SK-N-SH treated with all-trans-retinoic acid at 6 μM for 48 hours (cell line): ENCODE measurements around the gene SBDS.

Source experiments
- ATAC-seq: fragments of 200-7000 bp; cut with Tn5 transposase; 3 replicates; pipeline ENCODE4 v1.9.1; 2020; ENCODE audit warnings: mild to moderate bottlenecking, moderate library complexity
- ARNTL ChIP-seq: fragments of 450-650 bp; formaldehyde crosslinking; IDR thresholded peaks from 2 replicates; pipeline ENCODE4 v1.5.0; 2020; ENCODE audit warnings: low read depth, mild to moderate bottlenecking, moderate library complexity, borderline replicate concordance
- CSDC2 ChIP-seq: fragments of 250-450 bp; sonication (Bioruptor Pico); IDR thresholded peaks from 2 replicates; pipeline ENCODE4 v1.5.0; 2020; ENCODE audit warnings: mild to moderate bottlenecking, moderate library complexity
- ESRRG ChIP-seq: fragments of 250-450 bp; sonication (Bioruptor Pico); IDR thresholded peaks from 2 replicates; pipeline ENCODE4 v1.6.1; 2021; ENCODE audit warnings: mild to moderate bottlenecking
- GLIS3 ChIP-seq: fragments of 250-450 bp; sonication (Bioruptor Pico); IDR thresholded peaks from 2 replicates; pipeline ENCODE4 v1.5.0; 2020; ENCODE audit warnings: mild to moderate bottlenecking, moderate library complexity
- OSR1 ChIP-seq: fragments of 250-450 bp; sonication (Bioruptor Pico); IDR thresholded peaks from 2 replicates; pipeline ENCODE4 v1.8.0; 2022; ENCODE audit warnings: moderate library complexity, mild to moderate bottlenecking, inconsistent platforms
- PPARA ChIP-seq: fragments of 250-450 bp; sonication (Bioruptor Pico); IDR thresholded peaks from 2 replicates; pipeline ENCODE4 v1.5.0; 2020; ENCODE audit warnings: mild to moderate bottlenecking, borderline replicate concordance
- SNAI2 ChIP-seq: fragments of 250-450 bp; sonication (Bioruptor Pico); IDR thresholded peaks from 2 replicates; pipeline ENCODE4 v1.5.0; 2020; ENCODE audit warnings: mild to moderate bottlenecking, moderate library complexity
- TCF4 ChIP-seq: fragments of 250-450 bp; sonication (Bioruptor Pico); IDR thresholded peaks from 2 replicates; pipeline ENCODE4 v1.8.0; 2021; ENCODE audit warnings: mild to moderate bottlenecking, moderate library complexity, borderline replicate concordance
- TOX ChIP-seq: fragments of 250-450 bp; sonication (Bioruptor Pico); IDR thresholded peaks from 2 replicates; pipeline ENCODE4 v1.8.0; 2021; ENCODE audit warnings: mild to moderate bottlenecking, moderate library complexity, borderline replicate concordance
- ZC3H10 ChIP-seq: fragments of 250-450 bp; sonication (Bioruptor Pico); IDR thresholded peaks from 2 replicates; pipeline ENCODE4 v1.5.1; 2021; ENCODE audit warnings: mild to moderate bottlenecking, moderate library complexity
- ZFP3 ChIP-seq: fragments of 250-450 bp; sonication (Bioruptor Pico); IDR thresholded peaks from 2 replicates; pipeline ENCODE4 v1.5.0; 2020; ENCODE audit warnings: mild to moderate bottlenecking, moderate library complexity
- ZFP30 ChIP-seq: fragments of 450-650 bp; formaldehyde crosslinking; IDR thresholded peaks from 2 replicates; pipeline ENCODE4 v1.5.0; 2022; ENCODE audit warnings: mild to moderate bottlenecking, moderate library complexity
- ZNF565 ChIP-seq: fragments of 450-650 bp; formaldehyde crosslinking; conservative IDR thresholded peaks from 2 replicates; pipeline ENCODE4 v1.5.0; 2020; ENCODE audit warnings: low read depth, mild to moderate bottlenecking, moderate library complexity
- ZNF70 ChIP-seq: fragments of 450-650 bp; formaldehyde crosslinking; IDR thresholded peaks from 2 replicates; pipeline ENCODE4 v1.5.0; 2020; ENCODE audit warnings: mild to moderate bottlenecking, moderate library complexity
- ZNF8 ChIP-seq: fragments of 450-650 bp; formaldehyde crosslinking; IDR thresholded peaks from 2 replicates; pipeline ENCODE4 v1.5.0; 2020; ENCODE audit warnings: mild to moderate bottlenecking, moderate library complexity
- TF ChIP-seq, protein P1 (sequence below): fragments of 250-450 bp; sonication (Bioruptor Pico); IDR thresholded peaks from 2 replicates; pipeline ENCODE4 v1.5.0; 2020; ENCODE audit warnings: mild to moderate bottlenecking, moderate library complexity
- TF ChIP-seq, protein P2 (sequence below): fragments of 250-450 bp; sonication (Bioruptor Pico); IDR thresholded peaks from 2 replicates; pipeline ENCODE4 v1.5.1; 2021; ENCODE audit warnings: mild to moderate bottlenecking, moderate library complexity
- TF ChIP-seq, protein P3 (sequence below): fragments of 250-450 bp; sonication (Bioruptor Pico); IDR thresholded peaks from 2 replicates; pipeline ENCODE4 v1.5.1; 2020; ENCODE audit warnings: low read depth, mild to moderate bottlenecking, moderate library complexity

Gene SBDS

DNA sequence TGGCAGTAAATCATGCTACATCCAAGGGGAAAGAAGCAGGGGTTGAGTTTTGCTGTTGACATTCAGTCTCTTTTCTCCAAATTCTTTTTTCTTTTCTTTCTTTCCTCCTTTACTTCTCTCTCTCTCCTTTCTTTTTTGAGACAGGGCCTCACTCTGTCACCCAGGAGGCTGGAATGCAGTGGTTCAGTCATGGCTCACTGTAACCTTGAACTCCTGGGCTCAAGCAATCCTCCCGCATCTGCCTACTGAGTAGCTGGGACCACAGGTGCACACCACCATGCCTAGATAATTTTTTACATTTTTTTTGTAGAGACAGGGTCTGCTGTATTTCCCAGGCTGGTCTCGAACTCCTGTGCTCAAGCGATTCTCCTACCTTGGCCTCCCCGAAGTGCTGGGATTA is 35.2 kb downstream of the SBDS start (continued):
- TF ChIP-seq, protein P1, sequence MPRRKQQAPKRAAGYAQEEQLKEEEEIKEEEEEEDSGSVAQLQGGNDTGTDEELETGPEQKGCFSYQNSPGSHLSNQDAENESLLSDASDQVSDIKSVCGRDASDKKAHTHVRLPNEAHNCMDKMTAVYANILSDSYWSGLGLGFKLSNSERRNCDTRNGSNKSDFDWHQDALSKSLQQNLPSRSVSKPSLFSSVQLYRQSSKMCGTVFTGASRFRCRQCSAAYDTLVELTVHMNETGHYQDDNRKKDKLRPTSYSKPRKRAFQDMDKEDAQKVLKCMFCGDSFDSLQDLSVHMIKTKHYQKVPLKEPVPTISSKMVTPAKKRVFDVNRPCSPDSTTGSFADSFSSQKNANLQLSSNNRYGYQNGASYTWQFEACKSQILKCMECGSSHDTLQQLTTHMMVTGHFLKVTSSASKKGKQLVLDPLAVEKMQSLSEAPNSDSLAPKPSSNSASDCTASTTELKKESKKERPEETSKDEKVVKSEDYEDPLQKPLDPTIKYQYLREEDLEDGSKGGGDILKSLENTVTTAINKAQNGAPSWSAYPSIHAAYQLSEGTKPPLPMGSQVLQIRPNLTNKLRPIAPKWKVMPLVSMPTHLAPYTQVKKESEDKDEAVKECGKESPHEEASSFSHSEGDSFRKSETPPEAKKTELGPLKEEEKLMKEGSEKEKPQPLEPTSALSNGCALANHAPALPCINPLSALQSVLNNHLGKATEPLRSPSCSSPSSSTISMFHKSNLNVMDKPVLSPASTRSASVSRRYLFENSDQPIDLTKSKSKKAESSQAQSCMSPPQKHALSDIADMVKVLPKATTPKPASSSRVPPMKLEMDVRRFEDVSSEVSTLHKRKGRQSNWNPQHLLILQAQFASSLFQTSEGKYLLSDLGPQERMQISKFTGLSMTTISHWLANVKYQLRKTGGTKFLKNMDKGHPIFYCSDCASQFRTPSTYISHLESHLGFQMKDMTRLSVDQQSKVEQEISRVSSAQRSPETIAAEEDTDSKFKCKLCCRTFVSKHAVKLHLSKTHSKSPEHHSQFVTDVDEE (CRISPR knock-in tag): no peak
- TF ChIP-seq, protein P2, sequence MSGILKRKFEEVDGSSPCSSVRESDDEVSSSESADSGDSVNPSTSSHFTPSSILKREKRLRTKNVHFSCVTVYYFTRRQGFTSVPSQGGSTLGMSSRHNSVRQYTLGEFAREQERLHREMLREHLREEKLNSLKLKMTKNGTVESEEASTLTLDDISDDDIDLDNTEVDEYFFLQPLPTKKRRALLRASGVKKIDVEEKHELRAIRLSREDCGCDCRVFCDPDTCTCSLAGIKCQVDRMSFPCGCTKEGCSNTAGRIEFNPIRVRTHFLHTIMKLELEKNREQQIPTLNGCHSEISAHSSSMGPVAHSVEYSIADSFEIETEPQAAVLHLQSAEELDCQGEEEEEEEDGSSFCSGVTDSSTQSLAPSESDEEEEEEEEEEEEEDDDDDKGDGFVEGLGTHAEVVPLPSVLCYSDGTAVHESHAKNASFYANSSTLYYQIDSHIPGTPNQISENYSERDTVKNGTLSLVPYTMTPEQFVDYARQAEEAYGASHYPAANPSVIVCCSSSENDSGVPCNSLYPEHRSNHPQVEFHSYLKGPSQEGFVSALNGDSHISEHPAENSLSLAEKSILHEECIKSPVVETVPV (CRISPR knock-in tag): no peak
- TF ChIP-seq TCF4: no peak
- TF ChIP-seq, protein P3, sequence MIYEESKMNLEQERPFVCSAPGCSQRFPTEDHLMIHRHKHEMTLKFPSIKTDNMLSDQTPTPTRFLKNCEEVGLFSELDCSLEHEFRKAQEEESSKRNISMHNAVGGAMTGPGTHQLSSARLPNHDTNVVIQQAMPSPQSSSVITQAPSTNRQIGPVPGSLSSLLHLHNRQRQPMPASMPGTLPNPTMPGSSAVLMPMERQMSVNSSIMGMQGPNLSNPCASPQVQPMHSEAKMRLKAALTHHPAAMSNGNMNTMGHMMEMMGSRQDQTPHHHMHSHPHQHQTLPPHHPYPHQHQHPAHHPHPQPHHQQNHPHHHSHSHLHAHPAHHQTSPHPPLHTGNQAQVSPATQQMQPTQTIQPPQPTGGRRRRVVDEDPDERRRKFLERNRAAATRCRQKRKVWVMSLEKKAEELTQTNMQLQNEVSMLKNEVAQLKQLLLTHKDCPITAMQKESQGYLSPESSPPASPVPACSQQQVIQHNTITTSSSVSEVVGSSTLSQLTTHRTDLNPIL (CRISPR knock-in tag): no peak
- TF ChIP-seq ZC3H10: no peak

DNA sequence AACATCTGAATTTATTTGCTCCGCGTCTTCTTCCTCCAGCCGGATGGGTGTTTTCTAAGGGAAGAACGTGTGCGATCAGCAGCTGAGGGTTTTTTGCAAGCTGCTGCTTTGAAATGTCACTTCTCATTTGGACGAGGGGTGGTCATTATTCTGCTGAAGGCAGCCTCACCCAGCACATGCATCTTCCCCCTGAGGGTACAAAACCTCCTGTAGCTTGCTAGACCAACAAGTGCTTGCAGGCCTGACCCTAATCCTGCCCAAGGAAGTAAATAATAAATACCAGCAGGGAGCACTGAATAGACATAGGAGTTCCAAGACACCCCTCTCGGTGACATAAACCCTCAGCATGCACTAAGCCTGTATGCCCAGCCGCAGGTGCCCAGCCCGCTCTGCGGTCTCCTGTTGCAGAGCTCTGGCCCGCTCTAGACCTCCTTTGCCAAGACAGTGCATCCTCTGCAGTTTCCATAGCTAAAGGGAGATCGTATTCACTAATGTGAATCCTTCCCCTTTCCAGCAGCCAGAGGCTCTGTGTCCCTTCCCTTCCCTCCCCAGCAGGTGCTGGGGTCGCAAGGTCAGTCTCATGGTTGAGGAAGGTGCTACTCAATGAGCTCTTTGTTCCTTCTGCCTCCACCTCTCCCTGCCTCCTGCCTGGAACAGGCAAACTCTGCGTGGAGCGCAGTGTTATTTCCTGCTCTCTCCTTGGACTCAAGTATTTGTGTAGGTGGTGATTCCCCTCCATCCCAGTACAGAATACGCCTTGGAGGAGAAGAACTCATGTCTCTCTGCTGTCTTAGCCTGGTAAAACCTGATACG is 36.6 kb downstream of the SBDS start:
- ATAC-seq: no peak
- TF ChIP-seq ZNF70 (CRISPR knock-in tag) (no peak), ZNF565 (CRISPR knock-in tag) (no peak), ARNTL (CRISPR knock-in tag) (no peak), GLIS3 (CRISPR knock-in tag) (no peak), ESRRG (CRISPR knock-in tag) (no peak), ZNF8 (CRISPR knock-in tag) (no peak), CSDC2 (CRISPR knock-in tag) (no peak), PPARA (CRISPR knock-in tag) (no peak), TOX (no peak), ZFP30 (CRISPR knock-in tag) (no peak), TCF4 (no peak), OSR1 (CRISPR knock-in tag) (no peak), ZC3H10 (no peak)
- TF ChIP-seq, protein P3 (CRISPR knock-in tag): no peak

DNA sequence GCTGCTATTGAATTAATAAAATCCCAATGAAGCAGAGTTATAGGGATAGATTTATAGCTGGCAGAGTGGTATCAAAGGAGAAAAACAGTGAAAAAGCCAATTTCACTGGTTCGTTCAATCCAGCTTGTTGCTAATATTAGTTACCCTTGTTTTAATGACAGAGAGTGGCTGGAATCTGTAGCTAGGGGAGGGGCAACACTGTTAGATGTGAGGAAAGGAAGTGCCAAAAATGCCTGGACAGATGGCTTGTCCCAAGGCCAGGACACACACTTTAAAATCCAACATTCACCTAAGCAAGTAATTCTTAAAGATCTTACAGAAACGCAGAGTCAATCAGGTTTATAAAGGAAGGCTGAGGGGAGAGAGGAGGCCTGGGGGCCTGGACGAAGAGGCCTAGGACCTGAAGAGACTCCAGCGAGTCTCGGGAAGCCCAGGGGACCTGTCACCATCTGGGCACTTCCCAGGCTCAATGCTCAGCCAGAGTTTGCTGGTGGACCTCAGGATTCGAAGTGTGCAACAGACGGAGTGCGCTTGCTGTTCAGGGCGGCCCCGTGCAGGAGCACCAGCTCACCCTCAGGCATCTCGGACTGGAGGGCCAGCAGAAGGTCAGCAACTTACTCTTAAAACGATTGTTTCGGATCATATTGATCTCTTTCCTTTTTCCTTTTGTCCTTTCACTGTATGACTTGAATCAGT is 37.6 kb downstream of the SBDS start:
- no peak for ATAC-seq
- TF ChIP-seq, protein P2 (CRISPR knock-in tag): no peak
- TF ChIP-seq GLIS3 (CRISPR knock-in tag) (no peak), ZNF565 (CRISPR knock-in tag) (no peak), ZFP3 (CRISPR knock-in tag) (no peak), PPARA (CRISPR knock-in tag) (no peak)

DNA sequence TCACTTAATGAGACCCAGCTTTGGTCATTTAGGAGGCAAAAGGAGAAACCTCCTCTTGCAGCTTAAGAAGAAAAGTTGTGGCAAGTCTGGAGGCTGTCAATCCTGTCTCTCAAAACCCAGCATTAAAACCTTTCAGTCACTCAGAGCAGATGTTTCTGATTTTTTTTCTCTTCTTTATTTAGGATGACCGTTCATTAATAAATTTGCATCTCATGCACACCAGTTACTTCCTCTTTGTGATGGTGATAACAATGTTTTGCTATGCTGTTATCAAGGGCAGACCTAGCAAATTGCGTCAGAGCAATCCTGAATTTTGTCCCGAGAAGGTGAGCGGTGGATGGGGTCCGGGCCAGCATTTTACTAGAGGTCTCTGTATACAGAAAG is 42.4 kb downstream of the SBDS start:
- no peak for ATAC-seq
- no peak for TF ChIP-seq ZC3H10
- no peak for TF ChIP-seq SNAI2
- TF ChIP-seq PPARA (CRISPR knock-in tag): no peak
- TF ChIP-seq TCF4: no peak
- TF ChIP-seq, all 23 proteins: peak for 0
